Ovary (tissue), 3 donors: ENCODE results near the gene GPR17.

Experiments
- CTCF ChIP-seq, 3 donors: fragments of 450-650 bp in 2 of 3; fragments of 200-600 bp in 1 of 3; IDR thresholded peaks; one replicate each; pipeline versions ENCODE4 v1.5.1 to v1.8.0; 2016 to 2022; ENCODE audit warnings: antibody characterized with exemption in 3 of 3, mild to moderate bottlenecking in 1 of 3
- EP300 ChIP-seq: sonication (generic); formaldehyde crosslinking; IDR thresholded peaks from one replicate; pipeline ENCODE4 v1.6.1; 2017; ENCODE audit warnings: antibody characterized with exemption
- POLR2A ChIP-seq: fragments of 450-650 bp; IDR thresholded peaks from one replicate; pipeline ENCODE4 v1.6.1; 2017; ENCODE audit warnings: antibody characterized with exemption, mild to moderate bottlenecking, moderate library complexity
- donor health status: DM: no; HTN: no; CAD: no.

- no peak for TF ChIP-seq CTCF (IDR thresholded peaks at IDR 0.05)
- TF ChIP-seq POLR2A, result no peak
- TF ChIP-seq EP300, result no peak
These were observed 39.1 kb upstream of the GPR17 start for GRCh38 chr2:127606625-127607398.
